Measurements from ENCODE around the gene RNF181. TPM values are rescaled to one million over a fixed set of nuclear protein-coding genes. Genes with fewer than 3 reads are reported as not detected.

The RNF181 gene
- total RNA-seq, 1 donor from 2014 or later, result 280 TPM

GRCh38 chr2:85583667-85584353 lies 11.7 kb upstream of the RNF181 start:
- peak overlapping the region; percentile 54 for H3K4me3 ChIP-seq (ENCODE audit: low read depth, low read length)
- no peak for TF ChIP-seq CTCF (conservative IDR thresholded peaks at IDR 0.05; ENCODE audit: low read depth, low read length)
- DNase-seq (ENCODE audit: low read depth), result no peak

- no peak for TF ChIP-seq CTCF (conservative IDR thresholded peaks at IDR 0.05; ENCODE audit: low read depth, low read length)
- peak within 1 kb of the TSS; percentile 54 for H3K4me3 ChIP-seq (ENCODE audit: low read depth, low read length)
- no peak for DNase-seq (ENCODE audit: low read depth)
These were observed 11.1 kb upstream of the RNF181 start, which contains the start of gene VAMP5 for GRCh38 chr2:85584354-85584856. Gene VAMP5, plus strand, starts transcription at chr2:85584431. Its CDS starts 60 bp downstream, at chr2:85584491.

- no peak for TF ChIP-seq CTCF (conservative IDR thresholded peaks at IDR 0.05; ENCODE audit: low read depth, low read length)
- DNase-seq (ENCODE audit: low read depth), result no peak
- H3K4me3 ChIP-seq (ENCODE audit: low read depth, low read length), result peak overlapping the region; percentile 54
These were observed 10.4 kb upstream of the RNF181 start for GRCh38 chr2:85584857-85585780.

GRCh38 chr2:85585781-85586105 lies 9.8 kb upstream of the RNF181 start:
- H3K4me3 ChIP-seq (ENCODE audit: low read depth, low read length), result no peak overlapping the region
- TF ChIP-seq CTCF (conservative IDR thresholded peaks at IDR 0.05; ENCODE audit: low read depth, low read length), result no peak
- DNase-seq (ENCODE audit: low read depth), result no peak

- H3K4me3 ChIP-seq (ENCODE audit: low read depth, low read length), result no peak overlapping the region
- DNase-seq (ENCODE audit: low read depth), result no peak
These were observed 7.3 kb upstream of the RNF181 start for GRCh38 chr2:85588236-85588635.

GRCh38 chr2:85588645-85589044 lies 6.9 kb upstream of the RNF181 start:
- no peak for TF ChIP-seq CTCF (conservative IDR thresholded peaks at IDR 0.05; ENCODE audit: low read depth, low read length)
- DNase-seq (ENCODE audit: low read depth), result no peak

More at GRCh38 chr2:85588236-85588635, 7.3 kb upstream of the RNF181 start:
- no peak for TF ChIP-seq CTCF (conservative IDR thresholded peaks at IDR 0.05; ENCODE audit: low read depth, low read length)

More at GRCh38 chr2:85588645-85589044, 6.9 kb upstream of the RNF181 start:
- H3K4me3 ChIP-seq (ENCODE audit: low read depth, low read length), result no peak overlapping the region

Data from epithelial cell of proximal tubule (primary cell).